Glomerular endothelial cell (primary cell): ENCODE results near the gene HDLBP. TPM values are rescaled to one million over a fixed set of nuclear protein-coding genes. Genes with fewer than 3 reads are reported as not detected.

Experiments
- DNase-seq: peaks from one replicate; pipeline ENCODE4 v3.0.0-alpha.2; 2011; ENCODE audit warnings: low read depth, low spot score; ENCODE audit errors: extremely low read depth
- total RNA-seq: library from RNA; depleted of rRNA; stranded (reverse); fragments of >200 nt; gene quantifications from 2 replicates; pipeline ENCODE4 v1.2.3, GENCODE V29; 2015

The HDLBP gene
- total RNA-seq, 1 donor from 2014 or later, result 627 TPM

- DNase-seq, result no peak
These were observed 59.8 kb downstream of the HDLBP start for GRCh38 chr2:241255542-241256167.

- DNase-seq, result no peak
These were observed 60.5 kb downstream of the HDLBP start for GRCh38 chr2:241254904-241255351.

- DNase-seq, result no peak
These were observed 62.5 kb downstream of the HDLBP start for GRCh38 chr2:241252778-241253475.

GRCh38 chr2:241249654-241250053 is 65.8 kb downstream of the HDLBP start:
- DNase-seq, result no peak

- no peak for DNase-seq
These were observed 66.6 kb downstream of the HDLBP start for GRCh38 chr2:241248897-241249296.

- no peak for DNase-seq
These were observed 67.2 kb downstream of the HDLBP start for GRCh38 chr2:241248289-241248688.

- DNase-seq, result no peak
These were observed 71.1 kb downstream of the HDLBP start for GRCh38 chr2:241244368-241244767.

- DNase-seq, result no peak
These were observed 73.2 kb downstream of the HDLBP start for GRCh38 chr2:241242306-241242705.

GRCh38 chr2:241241669-241242068 is 73.8 kb downstream of the HDLBP start:
- no peak for DNase-seq

GRCh38 chr2:241240320-241241004 is 75.0 kb downstream of the HDLBP start:
- no peak for DNase-seq

- no peak for DNase-seq
These were observed 75.8 kb downstream of the HDLBP start for GRCh38 chr2:241239552-241240202.

- no peak for DNase-seq
These were observed 76.7 kb downstream of the HDLBP start for GRCh38 chr2:241238693-241239198.

GRCh38 chr2:241237949-241238371 is 77.5 kb downstream of the HDLBP start:
- no peak for DNase-seq

GRCh38 chr2:241237047-241237446 is 78.4 kb downstream of the HDLBP start:
- DNase-seq, result no peak

- no peak for DNase-seq
These were observed 79.4 kb downstream of the HDLBP start for GRCh38 chr2:241235859-241236593.

GRCh38 chr2:241234962-241235740 is 80.3 kb downstream of the HDLBP start:
- no peak for DNase-seq

GRCh38 chr2:241234066-241234790 is 81.2 kb downstream of the HDLBP start:
- DNase-seq, result no peak

GRCh38 chr2:241232736-241233575 is 82.5 kb downstream of the HDLBP start:
- no peak for DNase-seq
